HCT116 (cell line): ENCODE results near the gene ACSS1. TPM values are rescaled to one million over a fixed set of nuclear protein-coding genes. Genes with fewer than 3 reads are reported as not detected.

Source experiments
- ATAC-seq: fragments of 200-7000 bp; cut with Tn5 transposase; 2 replicates; pipeline ENCODE4 v1.9.1; 2020; ENCODE audit warnings: mild to moderate bottlenecking, moderate library complexity
- BruUV-seq: library from RNA; stranded (reverse); fragments of 400-500 nt; replicated peaks from 2 replicates; lab custom pipeline; 2021; lab: Mats Ljungman, UMichigan
- CTCF ChIA-PET: fragments of 300-600 bp; sonication (Branson Sonifier 250); formaldehyde crosslinking; loops from one replicate; lab custom pipeline; 2021; ENCODE audit warnings: antibody characterized with exemption; lab: Charles Lee
- POLR2A ChIA-PET: fragments of 300-600, 350-600 bp; sonication (Branson Sonifier 250); formaldehyde crosslinking; loops from one replicate; lab custom pipeline; 2021; ENCODE audit warnings: antibody characterized with exemption; lab: Charles Lee
- RAD21 ChIA-PET, 2 experiments: fragments of 300-600 bp; sonication (Branson Sonifier 250); formaldehyde crosslinking; loops; one replicate each; lab custom pipeline; 2023; ENCODE audit warnings: low total read pairs in 2 of 2; ENCODE audit not compliant: uncharacterized antibody in 2 of 2, unreplicated experiment in 2 of 2, low non-redundant PET in 1 of 2; lab: Charles Lee
- DNase-seq: peaks from one replicate; pipeline ENCODE4 v3.0.0-alpha.2; 2010; ENCODE audit warnings: low read depth, low spot score
- H2AFZ ChIP-seq: fragments of 200-600 bp; shearing (Covaris generic), sonication (generic); 2 replicates; pipeline ENCODE4 v1.6.1; 2017; ENCODE audit warnings: low read depth, mixed run types, mixed read lengths, antibody characterized with exemption, low read length; ENCODE audit not compliant: poor library complexity, severe bottlenecking
- H3K27ac ChIP-seq: 2 replicates; pipeline ENCODE4 v1.5.1; 2012; ENCODE audit warnings: low read depth, low read length
- H3K27me3 ChIP-seq: fragments of 200-600 bp; sonication (generic); 2 replicates; pipeline ENCODE4 v1.6.1; 2016; ENCODE audit warnings: mixed run types, low read length, mixed read lengths; ENCODE audit not compliant: insufficient read depth
- H3K36me3 ChIP-seq, 2 experiments: fragments of 200-500 bp in 1 of 2; fragments of 200-600 bp in 1 of 2; sonication (Bioruptor generic) in 1 of 2; sonication (generic) in 1 of 2; 2 replicates each; pipeline versions ENCODE4 v1.5.1 to v1.6.1; 2014 to 2016; ENCODE audit warnings: low read length in 2 of 2, inconsistent platforms in 1 of 2, mixed read lengths in 1 of 2, mixed run types in 1 of 2; ENCODE audit not compliant: insufficient read depth in 2 of 2, control insufficient read depth in 1 of 2
- H3K4me1 ChIP-seq, 2 experiments: fragments of 200-600 bp in 1 of 2; sonication (generic) in 1 of 2; 2 replicates each; pipeline versions ENCODE4 v1.5.1 to v1.6.1; 2012 to 2017; ENCODE audit warnings: low read length in 2 of 2, inconsistent platforms in 1 of 2, mild to moderate bottlenecking in 1 of 2, mixed read lengths in 1 of 2, mixed run types in 1 of 2, moderate library complexity in 1 of 2; ENCODE audit not compliant: insufficient read depth in 2 of 2, control insufficient read depth in 1 of 2
- H3K4me2 ChIP-seq: fragments of 200-600 bp; sonication (generic); 2 replicates; pipeline ENCODE4 v1.6.1; 2017; ENCODE audit warnings: mixed run types, low read length, mixed read lengths
- H3K4me3 ChIP-seq, 2 experiments: fragments of 200-600 bp in 1 of 2; sonication (generic) in 1 of 2; replicated peaks in 1 of 2; 2 replicates each; pipeline ENCODE4 v1.5.1; 2011 to 2016; ENCODE audit warnings: low read length in 2 of 2, control low read depth in 1 of 2, low read depth in 1 of 2, mild to moderate bottlenecking in 1 of 2, mixed read lengths in 1 of 2, mixed run types in 1 of 2
- H3K79me2 ChIP-seq: fragments of 200-600 bp; sonication (generic); 2 replicates; pipeline ENCODE4 v1.6.1; 2017; ENCODE audit warnings: mild to moderate bottlenecking, mixed run types, low read length, moderate library complexity, mixed read lengths; ENCODE audit not compliant: insufficient read depth
- H3K9ac ChIP-seq: fragments of 200-600 bp; sonication (generic); 2 replicates; pipeline ENCODE4 v1.6.1; 2016; ENCODE audit warnings: low read length, mixed read lengths
- H3K9me2 ChIP-seq: fragments of 200-600 bp; sonication (generic), shearing (Covaris generic); 2 replicates; pipeline ENCODE4 v1.6.1; 2017; ENCODE audit warnings: mixed run types, mild to moderate bottlenecking, moderate library complexity; ENCODE audit not compliant: insufficient read depth
- H3K9me3 ChIP-seq, 2 experiments: fragments of 200-500 bp in 1 of 2; fragments of 200-600 bp in 1 of 2; sonication (Bioruptor generic) in 1 of 2; sonication (generic) in 1 of 2; 2 replicates each; pipeline ENCODE4 v1.6.1; 2014 to 2017; ENCODE audit warnings: low read length in 2 of 2, mixed read lengths in 2 of 2, inconsistent platforms in 1 of 2, low read depth in 1 of 2, mild to moderate bottlenecking in 1 of 2, mixed run types in 1 of 2, moderate library complexity in 1 of 2; ENCODE audit not compliant: control insufficient read depth in 1 of 2, insufficient read depth in 1 of 2
- H4K20me1 ChIP-seq: fragments of 200-600 bp; sonication (generic), shearing (Covaris generic); 2 replicates; pipeline ENCODE4 v1.6.1; 2017; ENCODE audit warnings: mixed run types, mild to moderate bottlenecking, moderate library complexity; ENCODE audit not compliant: insufficient read depth
- EGR1 ChIP-seq: IDR thresholded peaks from 2 replicates; pipeline ENCODE4 v1.6.1; 2012; ENCODE audit warnings: low read depth
- ELF1 ChIP-seq: IDR thresholded peaks from 2 replicates; pipeline ENCODE4 v1.6.1; 2012; ENCODE audit warnings: low read depth, borderline replicate concordance
- EZH2phosphoT487 ChIP-seq: fragments of 200-600 bp; IDR thresholded peaks from 2 replicates; pipeline ENCODE4 v1.6.1; 2018; ENCODE audit warnings: antibody characterized with exemption, borderline replicate concordance
- POLR2AphosphoS5 ChIP-seq: IDR thresholded peaks from 2 replicates; pipeline ENCODE4 v1.6.1; 2011; ENCODE audit warnings: mild to moderate bottlenecking, low read depth, low read length, moderate library complexity
- RAD21 ChIP-seq: IDR thresholded peaks from 2 replicates; pipeline ENCODE4 v1.6.1; 2012; ENCODE audit warnings: low read depth, mild to moderate bottlenecking
- SIN3A ChIP-seq: IDR thresholded peaks from 2 replicates; pipeline ENCODE4 v1.6.1; 2012; ENCODE audit warnings: low read depth
- SP1 ChIP-seq: IDR thresholded peaks from 2 replicates; pipeline ENCODE4 v1.6.1; 2012; ENCODE audit warnings: low read depth
- SRF ChIP-seq: IDR thresholded peaks from 2 replicates; pipeline ENCODE4 v1.6.1; 2012; ENCODE audit warnings: low read depth
- TCF7L2 ChIP-seq: IDR thresholded peaks from 2 replicates; pipeline ENCODE4 v1.7.0; 2011; ENCODE audit warnings: borderline replicate concordance, inconsistent platforms; ENCODE audit not compliant: insufficient read depth, insufficient read length; ENCODE audit errors: extremely low read depth
- ZBTB33 ChIP-seq: IDR thresholded peaks from 2 replicates; pipeline ENCODE4 v1.6.1; 2011; ENCODE audit warnings: mild to moderate bottlenecking, low read length, moderate library complexity; ENCODE audit not compliant: insufficient replicate concordance; ENCODE audit errors: extremely low read depth
- ZNF274 ChIP-seq: fragments of 200-500 bp; sonication (Bioruptor generic); IDR thresholded peaks from 2 replicates; pipeline ENCODE4 v1.6.1; 2014; ENCODE audit warnings: mild to moderate bottlenecking, low read depth, low read length, inconsistent platforms
- intact Hi-C: fragments of 100-400 bp; cut with micrococcal nuclease; formaldehyde crosslinking; loops from 2 replicates; pipeline ENCODE4 v1.10.0; 2022
- total RNA-seq: library from RNA; stranded (reverse); gene quantifications from one replicate; pipeline ENCODE4 v1.2.1, GENCODE V29; 2021; ENCODE audit not compliant: unreplicated experiment

Gene ACSS1
- total RNA-seq, 1 experiment from 2014 or later, result 0.27 TPM

- Histone ChIP-seq H3K27ac (no peak overlapping the region), H3K9ac (no peak overlapping the region), H4K20me1 (no peaks in the 10 kb centered on the region), H3K4me1 (no peaks in the 10 kb centered on the region), H3K4me2 (no peak overlapping the region), H3K4me3 (no peak overlapping the region), H3K27me3 (no peaks in the 10 kb centered on the region), H2AFZ (no peak overlapping the region), H3K79me2 (peaks cover 49% of the 10 kb centered on the region), H3K36me3 (peaks cover 8 to 18% of the 10 kb centered on the region in 2 experiments), H3K9me3 (peaks cover 0 to 5% of the 10 kb centered on the region in 2 experiments; a peak in 2 of 4 replicates), H3K9me2 (no peaks in the 10 kb centered on the region)
- ChIA-PET POLR2A (no interaction called here), CTCF (no interaction called here), RAD21 (no interaction called here)
- TF ChIP-seq EGR1 (no peak), ZNF274 (no peak)
- BruUV-seq, result no TSS peak
- DNase-seq, result no peak
- intact Hi-C loops, result no loop called here
- no peak for ATAC-seq
Observed at GRCh38 chr20:24977797-24978196, 80.1 kb downstream of the ACSS1 start.

- no peak overlapping the region for H3K27ac ChIP-seq
- peaks cover 45% of the 10 kb centered on the region for H3K79me2 ChIP-seq
- DNase-seq (no peak), ATAC-seq (no peak)
- no peak overlapping the region for H2AFZ ChIP-seq
- TF ChIP-seq ELF1, result no peak
- no peak for TF ChIP-seq SRF
- no peak for TF ChIP-seq SIN3A
- TF ChIP-seq TCF7L2, result no peak
- no peak for TF ChIP-seq SP1
- no peak for TF ChIP-seq ZBTB33
- no peak for TF ChIP-seq POLR2AphosphoS5
- TF ChIP-seq RAD21, result no peak
- TF ChIP-seq EZH2phosphoT487, result no peak
- H3K27me3 ChIP-seq, result no peaks in the 10 kb centered on the region
- H3K9ac ChIP-seq, result no peak overlapping the region
- POLR2A ChIA-PET, result no interaction called here
- H3K4me1 ChIP-seq, result no peaks in the 10 kb centered on the region
- CTCF ChIA-PET, result no interaction called here
- peaks cover 8 to 21% of the 10 kb centered on the region in 2 experiments for H3K36me3 ChIP-seq
- no TSS peak for BruUV-seq
- RAD21 ChIA-PET, result no interaction called here
- H3K9me2 ChIP-seq, result no peaks in the 10 kb centered on the region
- intact Hi-C loops, result no loop called here
- H4K20me1 ChIP-seq, result no peaks in the 10 kb centered on the region
- H3K4me3 ChIP-seq, result no peak overlapping the region
- peaks cover 0 to 5% of the 10 kb centered on the region in 2 experiments; a peak in 2 of 4 replicates for H3K9me3 ChIP-seq
- H3K4me2 ChIP-seq, result no peak overlapping the region
Observed at GRCh38 chr20:24977336-24977735, 80.6 kb downstream of the ACSS1 start.
